ENCODE results near the gene CPNE7.

GRCh38 chr16:89604764-89605163 lies 29.2 kb downstream of the CPNE7 start:
- TF ChIP-seq CEBPB (IDR thresholded peaks at IDR 0.05; ENCODE audit: low read depth, low read length) (no peak), SP1 (IDR thresholded peaks at IDR 0.05; ENCODE audit: low read depth, low read length) (no peak), GTF2F1 (IDR thresholded peaks at IDR 0.05; ENCODE audit: borderline replicate concordance, low read depth, low read length) (no peak), POLR2A (IDR thresholded peaks at IDR 0.05; ENCODE audit: control extremely low read depth in 1 of 2, low read depth in 2 of 2, low read length in 2 of 2) (no peak), TCF12 (IDR thresholded peaks at IDR 0.05; ENCODE audit: low read depth, low read length) (no peak), USF2 (IDR thresholded peaks at IDR 0.05; ENCODE audit: low read length) (no peak)

Data from H1 (cell line).